ENCODE results near the gene ZNF341. TPM values are rescaled to one million over a fixed set of nuclear protein-coding genes. Genes with fewer than 3 reads are reported as not detected.

The ZNF341 gene
- total and polyA plus RNA-seq, 2 donors (not counting 1 experiment from before 2014, with no cell fraction given): 9.1 to 10.9 TPM

- no peak overlapping the region for H3K27ac Mint-ChIP-seq
- ChIA-PET POLR2A (no interaction called here), CTCF (no interaction called here)
- no peaks in the 10 kb centered on the region for H3K36me3 ChIP-seq (replicated peaks in 1 of 2; ENCODE audit: control extremely low read depth in 1 of 2, control insufficient read depth in 1 of 2, extremely low read depth in 1 of 2, insufficient read depth in 2 of 2, low read length in 1 of 2)
- peaks cover 0 to 11% (median 0%) of the 10 kb centered on the region in 3 donors for H3K9me3 ChIP-seq (ENCODE audit: control extremely low read depth in 1 of 3, control insufficient read depth in 2 of 3, insufficient read depth in 1 of 3, low read length in 2 of 3)
- H3K27me3 ChIP-seq (replicated peaks in 1 of 4; ENCODE audit: control extremely low read depth in 1 of 4, control insufficient read depth in 3 of 4, insufficient read depth in 4 of 4, low read length in 3 of 4): no peaks in the 10 kb centered on the region
- no peaks in the 10 kb centered on the region for H3K79me2 ChIP-seq (ENCODE audit: control insufficient read depth, insufficient read depth, low read length)
- no peak for DNase-seq
- H3K4me3 ChIP-seq (ENCODE audit: control extremely low read depth in 1 of 5, extremely low read depth in 1 of 5, insufficient read depth in 1 of 5, low read depth in 2 of 5, low read length in 4 of 5): no peak overlapping the region
- H3K4me3 Mint-ChIP-seq: no peak overlapping the region
- intact Hi-C loops (cut with micrococcal nuclease): no loop called here
- no peaks in the 10 kb centered on the region for H3K4me1 ChIP-seq (ENCODE audit: control insufficient read depth in 2 of 2, insufficient read depth in 2 of 2, low read length in 2 of 2)
- ATAC-seq (ENCODE audit: low read depth): no peak
- no peaks in the 10 kb centered on the region for H3K9me3 Mint-ChIP-seq (ENCODE audit: insufficient read depth)
- no peaks in the 10 kb centered on the region for H3K4me1 Mint-ChIP-seq
- H4K20me1 ChIP-seq (ENCODE audit: control insufficient read depth, insufficient read depth, low read length, poor library complexity, severe bottlenecking): no peaks in the 10 kb centered on the region
- 93% methylated on average over 6 of the region's 6 CpGs for WGBS (ENCODE audit: insufficient coverage)
- TF ChIP-seq CTCF (IDR thresholded peaks at IDR 0.05): no peak
- TF ChIP-seq EZH2 (IDR thresholded peaks at IDR 0.05; ENCODE audit: borderline replicate concordance, insufficient read depth, low read depth, low read length, poor library complexity, severe bottlenecking): no peak
- H3K27me3 Mint-ChIP-seq: no peaks in the 10 kb centered on the region
- H3K9ac ChIP-seq (ENCODE audit: low read length): no peak overlapping the region
- no peak overlapping the region for H3K4me2 ChIP-seq (replicated peaks; ENCODE audit: low read depth, low read length, poor library complexity, severe bottlenecking)
- H3K27ac ChIP-seq (ENCODE audit: low read length in 2 of 2): no peak overlapping the region
- H2AFZ ChIP-seq (ENCODE audit: insufficient read depth, low read depth, low read length, poor library complexity, severe bottlenecking): no peak overlapping the region
Observed at GRCh38 chr20:33694639-33695012, 37.2 kb upstream of the ZNF341 start.

- CTCF ChIA-PET: no interaction called here
- POLR2A ChIA-PET: no interaction called here
Observed at GRCh38 chr20:33696448-33696847, 35.3 kb upstream of the ZNF341 start.

More at GRCh38 chr20:33696448-33696847, 35.3 kb upstream of the ZNF341 start:
- no peak overlapping the region for H3K9ac ChIP-seq (ENCODE audit: low read length)
- no peak overlapping the region for H3K27ac ChIP-seq (ENCODE audit: low read length in 2 of 2)
- H3K9me3 ChIP-seq (ENCODE audit: control extremely low read depth in 1 of 3, control insufficient read depth in 2 of 3, insufficient read depth in 1 of 3, low read length in 2 of 3): peaks cover 0 to 19% (median 0%) of the 10 kb centered on the region in 3 donors
- no peak overlapping the region for H3K27ac Mint-ChIP-seq
- no peak overlapping the region for H3K4me2 ChIP-seq (replicated peaks; ENCODE audit: low read depth, low read length, poor library complexity, severe bottlenecking)
- intact Hi-C loops (cut with micrococcal nuclease): no loop called here
- H3K9me3 Mint-ChIP-seq (ENCODE audit: insufficient read depth): no peaks in the 10 kb centered on the region
- H3K4me3 ChIP-seq (ENCODE audit: control extremely low read depth in 1 of 5, extremely low read depth in 1 of 5, insufficient read depth in 1 of 5, low read depth in 2 of 5, low read length in 4 of 5): no peak overlapping the region
- ATAC-seq (ENCODE audit: low read depth) (no peak), DNase-seq (no peak)
- no peaks in the 10 kb centered on the region for H3K79me2 ChIP-seq (ENCODE audit: control insufficient read depth, insufficient read depth, low read length)
- TF ChIP-seq CTCF (IDR thresholded peaks at IDR 0.05): no peak
- TF ChIP-seq EZH2 (IDR thresholded peaks at IDR 0.05; ENCODE audit: borderline replicate concordance, insufficient read depth, low read depth, low read length, poor library complexity, severe bottlenecking): no peak
- no peaks in the 10 kb centered on the region for H3K27me3 Mint-ChIP-seq
- no peaks in the 10 kb centered on the region for H3K36me3 ChIP-seq (replicated peaks in 1 of 2; ENCODE audit: control extremely low read depth in 1 of 2, control insufficient read depth in 1 of 2, extremely low read depth in 1 of 2, insufficient read depth in 2 of 2, low read length in 1 of 2)
- no peaks in the 10 kb centered on the region for H3K27me3 ChIP-seq (replicated peaks in 1 of 4; ENCODE audit: control extremely low read depth in 1 of 4, control insufficient read depth in 3 of 4, insufficient read depth in 4 of 4, low read length in 3 of 4)
- 80% methylated on average over 2 of the region's 4 CpGs for WGBS (ENCODE audit: insufficient coverage)
- no peak overlapping the region for H2AFZ ChIP-seq (ENCODE audit: insufficient read depth, low read depth, low read length, poor library complexity, severe bottlenecking)
- no peaks in the 10 kb centered on the region for H3K4me1 Mint-ChIP-seq
- H3K4me3 Mint-ChIP-seq: no peak overlapping the region
- H4K20me1 ChIP-seq (ENCODE audit: control insufficient read depth, insufficient read depth, low read length, poor library complexity, severe bottlenecking): no peaks in the 10 kb centered on the region
- H3K4me1 ChIP-seq (ENCODE audit: control insufficient read depth in 2 of 2, insufficient read depth in 2 of 2, low read length in 2 of 2): no peaks in the 10 kb centered on the region
